SK-N-SH treated with all-trans-retinoic acid at 6 μM for 48 hours (cell line): Measurements from ENCODE around the gene CACHD1.

Source experiments
- ATAC-seq: fragments of 200-7000 bp; cut with Tn5 transposase; 3 replicates; pipeline ENCODE4 v1.9.1; 2020; ENCODE audit warnings: mild to moderate bottlenecking, moderate library complexity
- ARNTL ChIP-seq: fragments of 450-650 bp; formaldehyde crosslinking; IDR thresholded peaks from 2 replicates; pipeline ENCODE4 v1.5.0; 2020; ENCODE audit warnings: low read depth, mild to moderate bottlenecking, moderate library complexity, borderline replicate concordance
- BACH2 ChIP-seq: fragments of 250-450 bp; sonication (Bioruptor Pico); IDR thresholded peaks from 2 replicates; pipeline ENCODE4 v1.9.0; 2021; ENCODE audit warnings: mild to moderate bottlenecking, borderline replicate concordance
- CSDC2 ChIP-seq: fragments of 250-450 bp; sonication (Bioruptor Pico); IDR thresholded peaks from 2 replicates; pipeline ENCODE4 v1.5.0; 2020; ENCODE audit warnings: mild to moderate bottlenecking, moderate library complexity
- ESRRG ChIP-seq: fragments of 250-450 bp; sonication (Bioruptor Pico); IDR thresholded peaks from 2 replicates; pipeline ENCODE4 v1.6.1; 2021; ENCODE audit warnings: mild to moderate bottlenecking
- GLIS3 ChIP-seq: fragments of 250-450 bp; sonication (Bioruptor Pico); IDR thresholded peaks from 2 replicates; pipeline ENCODE4 v1.5.0; 2020; ENCODE audit warnings: mild to moderate bottlenecking, moderate library complexity
- ISL1 ChIP-seq: fragments of 250-450 bp; sonication (Bioruptor Pico); IDR thresholded peaks from 2 replicates; pipeline ENCODE4 v2.1.2; 2022; ENCODE audit warnings: mild to moderate bottlenecking, moderate library complexity
- OSR1 ChIP-seq: fragments of 250-450 bp; sonication (Bioruptor Pico); IDR thresholded peaks from 2 replicates; pipeline ENCODE4 v1.8.0; 2022; ENCODE audit warnings: moderate library complexity, mild to moderate bottlenecking, inconsistent platforms
- PPARA ChIP-seq: fragments of 250-450 bp; sonication (Bioruptor Pico); IDR thresholded peaks from 2 replicates; pipeline ENCODE4 v1.5.0; 2020; ENCODE audit warnings: mild to moderate bottlenecking, borderline replicate concordance
- RARB ChIP-seq: fragments of 250-450 bp; sonication (Bioruptor Pico); IDR thresholded peaks from 2 replicates; pipeline ENCODE4 v1.8.0; 2021; ENCODE audit warnings: mild to moderate bottlenecking, moderate library complexity
- SNAI2 ChIP-seq: fragments of 250-450 bp; sonication (Bioruptor Pico); IDR thresholded peaks from 2 replicates; pipeline ENCODE4 v1.5.0; 2020; ENCODE audit warnings: mild to moderate bottlenecking, moderate library complexity
- TCF4 ChIP-seq: fragments of 250-450 bp; sonication (Bioruptor Pico); IDR thresholded peaks from 2 replicates; pipeline ENCODE4 v1.8.0; 2021; ENCODE audit warnings: mild to moderate bottlenecking, moderate library complexity, borderline replicate concordance
- TOX ChIP-seq: fragments of 250-450 bp; sonication (Bioruptor Pico); IDR thresholded peaks from 2 replicates; pipeline ENCODE4 v1.8.0; 2021; ENCODE audit warnings: mild to moderate bottlenecking, moderate library complexity, borderline replicate concordance
- ZC3H10 ChIP-seq: fragments of 250-450 bp; sonication (Bioruptor Pico); IDR thresholded peaks from 2 replicates; pipeline ENCODE4 v1.5.1; 2021; ENCODE audit warnings: mild to moderate bottlenecking, moderate library complexity
- ZFP3 ChIP-seq: fragments of 250-450 bp; sonication (Bioruptor Pico); IDR thresholded peaks from 2 replicates; pipeline ENCODE4 v1.5.0; 2020; ENCODE audit warnings: mild to moderate bottlenecking, moderate library complexity
- ZFP30 ChIP-seq: fragments of 450-650 bp; formaldehyde crosslinking; IDR thresholded peaks from 2 replicates; pipeline ENCODE4 v1.5.0; 2022; ENCODE audit warnings: mild to moderate bottlenecking, moderate library complexity
- ZNF565 ChIP-seq: fragments of 450-650 bp; formaldehyde crosslinking; conservative IDR thresholded peaks from 2 replicates; pipeline ENCODE4 v1.5.0; 2020; ENCODE audit warnings: low read depth, mild to moderate bottlenecking, moderate library complexity
- ZNF70 ChIP-seq: fragments of 450-650 bp; formaldehyde crosslinking; IDR thresholded peaks from 2 replicates; pipeline ENCODE4 v1.5.0; 2020; ENCODE audit warnings: mild to moderate bottlenecking, moderate library complexity
- ZNF8 ChIP-seq: fragments of 450-650 bp; formaldehyde crosslinking; IDR thresholded peaks from 2 replicates; pipeline ENCODE4 v1.5.0; 2020; ENCODE audit warnings: mild to moderate bottlenecking, moderate library complexity
- TF ChIP-seq, protein P1 (sequence below): fragments of 250-450 bp; sonication (Bioruptor Pico); IDR thresholded peaks from 2 replicates; pipeline ENCODE4 v1.8.0; 2020; ENCODE audit warnings: mild to moderate bottlenecking, moderate library complexity, borderline replicate concordance
- TF ChIP-seq, protein P2 (sequence below): fragments of 250-450 bp; sonication (Bioruptor Pico); IDR thresholded peaks from 2 replicates; pipeline ENCODE4 v1.5.1; 2021; ENCODE audit warnings: mild to moderate bottlenecking, moderate library complexity
- TF ChIP-seq, protein P3 (sequence below): fragments of 250-450 bp; sonication (Bioruptor Pico); IDR thresholded peaks from 2 replicates; pipeline ENCODE4 v1.5.1; 2020; ENCODE audit warnings: low read depth, mild to moderate bottlenecking, moderate library complexity
- TF ChIP-seq, protein P4 (sequence below): fragments of 250-450 bp; sonication (Bioruptor Pico); IDR thresholded peaks from 2 replicates; pipeline ENCODE4 v1.8.0; 2021; ENCODE audit warnings: low read depth, mild to moderate bottlenecking, moderate library complexity, borderline replicate concordance

Gene CACHD1

DNA sequence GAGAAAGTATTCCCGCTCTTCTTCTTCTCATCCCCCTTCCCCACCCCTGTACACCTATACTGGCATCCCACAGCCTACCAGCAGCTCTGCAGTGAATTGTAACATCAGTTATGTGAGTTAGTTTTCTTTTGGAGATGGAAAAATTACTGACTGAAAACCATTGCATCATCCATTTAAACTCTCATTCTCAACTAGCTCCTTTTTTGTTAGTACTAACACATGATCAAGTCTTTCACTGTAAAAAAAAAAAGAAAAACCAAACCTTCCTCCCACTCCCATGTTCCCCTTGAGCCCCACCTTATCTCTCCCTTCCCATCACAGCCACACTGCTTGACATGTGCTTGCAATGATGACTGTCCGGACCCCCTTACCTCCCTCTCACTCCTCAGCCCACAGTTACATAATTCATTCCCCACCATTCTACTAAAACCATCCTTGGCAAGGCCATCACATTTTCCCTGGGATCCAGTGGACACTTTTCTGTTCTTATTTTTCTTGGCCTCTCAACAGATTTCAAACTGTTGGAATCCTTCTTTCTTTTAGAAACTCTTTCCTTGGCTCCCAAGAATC lies 251.7 kb downstream of the CACHD1 start:
- TF ChIP-seq ESRRG (CRISPR knock-in tag) (no peak), TOX (CRISPR knock-in tag) (no peak), OSR1 (CRISPR knock-in tag) (no peak), ZFP3 (no peak), TCF4 (no peak), GLIS3 (CRISPR knock-in tag) (no peak), ISL1 (CRISPR knock-in tag) (no peak), RARB (no peak), ZNF565 (CRISPR knock-in tag) (no peak), ZNF70 (CRISPR knock-in tag) (no peak), ARNTL (CRISPR knock-in tag) (no peak), BACH2 (CRISPR knock-in tag) (no peak), SNAI2 (CRISPR knock-in tag) (no peak), ZNF8 (CRISPR knock-in tag) (no peak), PPARA (no peak), ZFP30 (CRISPR knock-in tag) (no peak)
- TF ChIP-seq, protein P1, sequence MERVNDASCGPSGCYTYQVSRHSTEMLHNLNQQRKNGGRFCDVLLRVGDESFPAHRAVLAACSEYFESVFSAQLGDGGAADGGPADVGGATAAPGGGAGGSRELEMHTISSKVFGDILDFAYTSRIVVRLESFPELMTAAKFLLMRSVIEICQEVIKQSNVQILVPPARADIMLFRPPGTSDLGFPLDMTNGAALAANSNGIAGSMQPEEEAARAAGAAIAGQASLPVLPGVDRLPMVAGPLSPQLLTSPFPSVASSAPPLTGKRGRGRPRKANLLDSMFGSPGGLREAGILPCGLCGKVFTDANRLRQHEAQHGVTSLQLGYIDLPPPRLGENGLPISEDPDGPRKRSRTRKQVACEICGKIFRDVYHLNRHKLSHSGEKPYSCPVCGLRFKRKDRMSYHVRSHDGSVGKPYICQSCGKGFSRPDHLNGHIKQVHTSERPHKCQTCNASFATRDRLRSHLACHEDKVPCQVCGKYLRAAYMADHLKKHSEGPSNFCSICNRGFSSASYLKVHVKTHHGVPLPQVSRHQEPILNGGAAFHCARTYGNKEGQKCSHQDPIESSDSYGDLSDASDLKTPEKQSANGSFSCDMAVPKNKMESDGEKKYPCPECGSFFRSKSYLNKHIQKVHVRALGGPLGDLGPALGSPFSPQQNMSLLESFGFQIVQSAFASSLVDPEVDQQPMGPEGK (CRISPR knock-in tag) = no peak
- TF ChIP-seq, protein P2, sequence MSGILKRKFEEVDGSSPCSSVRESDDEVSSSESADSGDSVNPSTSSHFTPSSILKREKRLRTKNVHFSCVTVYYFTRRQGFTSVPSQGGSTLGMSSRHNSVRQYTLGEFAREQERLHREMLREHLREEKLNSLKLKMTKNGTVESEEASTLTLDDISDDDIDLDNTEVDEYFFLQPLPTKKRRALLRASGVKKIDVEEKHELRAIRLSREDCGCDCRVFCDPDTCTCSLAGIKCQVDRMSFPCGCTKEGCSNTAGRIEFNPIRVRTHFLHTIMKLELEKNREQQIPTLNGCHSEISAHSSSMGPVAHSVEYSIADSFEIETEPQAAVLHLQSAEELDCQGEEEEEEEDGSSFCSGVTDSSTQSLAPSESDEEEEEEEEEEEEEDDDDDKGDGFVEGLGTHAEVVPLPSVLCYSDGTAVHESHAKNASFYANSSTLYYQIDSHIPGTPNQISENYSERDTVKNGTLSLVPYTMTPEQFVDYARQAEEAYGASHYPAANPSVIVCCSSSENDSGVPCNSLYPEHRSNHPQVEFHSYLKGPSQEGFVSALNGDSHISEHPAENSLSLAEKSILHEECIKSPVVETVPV (CRISPR knock-in tag) = no peak
- TF ChIP-seq, protein P3, sequence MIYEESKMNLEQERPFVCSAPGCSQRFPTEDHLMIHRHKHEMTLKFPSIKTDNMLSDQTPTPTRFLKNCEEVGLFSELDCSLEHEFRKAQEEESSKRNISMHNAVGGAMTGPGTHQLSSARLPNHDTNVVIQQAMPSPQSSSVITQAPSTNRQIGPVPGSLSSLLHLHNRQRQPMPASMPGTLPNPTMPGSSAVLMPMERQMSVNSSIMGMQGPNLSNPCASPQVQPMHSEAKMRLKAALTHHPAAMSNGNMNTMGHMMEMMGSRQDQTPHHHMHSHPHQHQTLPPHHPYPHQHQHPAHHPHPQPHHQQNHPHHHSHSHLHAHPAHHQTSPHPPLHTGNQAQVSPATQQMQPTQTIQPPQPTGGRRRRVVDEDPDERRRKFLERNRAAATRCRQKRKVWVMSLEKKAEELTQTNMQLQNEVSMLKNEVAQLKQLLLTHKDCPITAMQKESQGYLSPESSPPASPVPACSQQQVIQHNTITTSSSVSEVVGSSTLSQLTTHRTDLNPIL (CRISPR knock-in tag) = no peak
- no peak for ATAC-seq

DNA sequence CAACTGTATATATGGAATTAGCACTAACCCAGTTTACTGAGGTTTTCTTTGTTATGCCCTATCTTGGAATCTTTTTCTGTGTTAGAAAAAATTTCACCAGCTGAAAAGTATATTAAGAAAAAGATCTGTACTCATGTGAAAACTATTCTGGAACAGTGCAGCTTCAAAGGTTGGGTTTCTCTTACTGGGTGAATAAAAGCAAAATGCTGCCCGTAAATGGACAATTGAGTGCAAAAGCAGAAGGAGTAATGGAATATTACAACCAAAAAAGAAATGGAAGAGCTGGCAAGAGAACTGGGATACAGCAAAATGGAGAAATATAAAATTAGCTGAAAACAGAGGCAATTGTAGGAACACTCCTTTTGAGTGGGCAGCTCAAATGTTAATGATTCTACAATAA lies 257.9 kb downstream of the CACHD1 start:
- no peak for ATAC-seq
- TF ChIP-seq ZC3H10 (CRISPR knock-in tag) (no peak), PPARA (no peak), GLIS3 (CRISPR knock-in tag) (no peak), OSR1 (CRISPR knock-in tag) (no peak), ZFP3 (no peak), SNAI2 (CRISPR knock-in tag) (no peak), ZNF565 (CRISPR knock-in tag) (no peak), ZNF8 (CRISPR knock-in tag) (no peak), TOX (CRISPR knock-in tag) (no peak)
- TF ChIP-seq, protein P4, sequence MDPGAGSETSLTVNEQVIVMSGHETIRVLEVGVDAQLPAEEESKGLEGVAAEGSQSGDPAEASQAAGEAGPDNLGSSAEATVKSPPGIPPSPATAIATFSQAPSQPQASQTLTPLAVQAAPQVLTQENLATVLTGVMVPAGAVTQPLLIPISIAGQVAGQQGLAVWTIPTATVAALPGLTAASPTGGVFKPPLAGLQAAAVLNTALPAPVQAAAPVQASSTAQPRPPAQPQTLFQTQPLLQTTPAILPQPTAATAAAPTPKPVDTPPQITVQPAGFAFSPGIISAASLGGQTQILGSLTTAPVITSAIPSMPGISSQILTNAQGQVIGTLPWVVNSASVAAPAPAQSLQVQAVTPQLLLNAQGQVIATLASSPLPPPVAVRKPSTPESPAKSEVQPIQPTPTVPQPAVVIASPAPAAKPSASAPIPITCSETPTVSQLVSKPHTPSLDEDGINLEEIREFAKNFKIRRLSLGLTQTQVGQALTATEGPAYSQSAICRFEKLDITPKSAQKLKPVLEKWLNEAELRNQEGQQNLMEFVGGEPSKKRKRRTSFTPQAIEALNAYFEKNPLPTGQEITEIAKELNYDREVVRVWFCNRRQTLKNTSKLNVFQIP (CRISPR knock-in tag) = no peak
- TF ChIP-seq, protein P2 (CRISPR knock-in tag) = no peak

DNA sequence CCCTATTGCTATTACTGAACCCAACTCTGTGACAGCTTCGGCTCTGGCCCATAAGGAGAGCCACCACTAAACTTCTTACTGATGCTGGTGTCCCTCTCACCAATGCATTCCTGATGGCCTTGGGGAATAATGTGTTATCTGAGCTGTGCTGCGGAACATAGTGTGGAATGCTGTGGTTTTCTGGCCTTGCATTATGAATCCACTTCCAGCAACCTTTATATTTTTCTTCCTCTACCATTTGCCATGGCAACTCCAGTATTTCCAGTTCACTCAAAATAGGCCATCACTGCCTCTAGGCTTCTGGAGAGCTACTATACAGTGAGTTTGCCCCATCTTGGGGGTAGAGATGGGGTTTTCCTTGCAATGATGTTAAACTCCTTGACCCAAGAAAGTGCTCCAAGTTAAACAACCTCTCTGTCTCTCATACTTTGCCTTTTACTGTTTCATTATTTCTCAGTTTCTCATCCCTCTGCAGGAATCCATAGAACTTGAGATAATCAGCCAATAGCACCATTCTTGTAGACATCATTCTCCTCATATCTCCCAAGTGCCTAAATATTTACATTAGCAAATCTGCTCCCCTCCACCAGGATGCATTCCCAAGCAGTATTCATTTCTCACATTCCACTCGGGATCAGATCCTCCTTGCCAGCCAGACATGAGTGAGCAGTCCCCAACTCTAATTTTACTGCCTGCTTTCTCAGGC lies 263.8 kb downstream of the CACHD1 start:
- ATAC-seq = no peak
- TF ChIP-seq, protein P2 (CRISPR knock-in tag) = no peak
- no peak for TF ChIP-seq CSDC2 (CRISPR knock-in tag)
- TF ChIP-seq GLIS3 (CRISPR knock-in tag) = no peak
- no peak for TF ChIP-seq ZC3H10 (CRISPR knock-in tag)
- no peak for TF ChIP-seq PPARA
- TF ChIP-seq ZNF565 (CRISPR knock-in tag) = no peak
- TF ChIP-seq ISL1 (CRISPR knock-in tag) = no peak
- no peak for TF ChIP-seq ARNTL (CRISPR knock-in tag)
- TF ChIP-seq, protein P3 (CRISPR knock-in tag) = no peak
- TF ChIP-seq ZFP3 = no peak
- no peak for TF ChIP-seq BACH2 (CRISPR knock-in tag)
